Naive thymus-derived CD4-positive, alpha-beta T cell (primary cell): ENCODE results near the gene WRAP73. TPM values are rescaled to one million over a fixed set of nuclear protein-coding genes. Genes with fewer than 3 reads are reported as not detected.
A peak's percentile ranks its signal among the peaks of the same experiment; 100 is the strongest.

Source experiments
- ATAC-seq: fragments of 150-1000 bp; cut with Tn5 transposase; 2 replicates; pipeline ENCODE4 v1.10.0; 2021; ENCODE audit warnings: mild to moderate bottlenecking, moderate library complexity
- CTCF ChIA-PET: fragments of 350-600 bp; sonication (Branson Sonifier 250); formaldehyde crosslinking; loops from one replicate; lab custom pipeline; 2021; ENCODE audit warnings: antibody characterized with exemption; lab: Charles Lee
- POLR2A ChIA-PET: fragments of 350-600 bp; sonication (Branson Sonifier 250); formaldehyde crosslinking; loops from one replicate; lab custom pipeline; 2021; ENCODE audit warnings: antibody characterized with exemption, inconsistent platforms; lab: Charles Lee
- DNase-seq, 9 donors: peaks; one replicate each; pipeline versions ENCODE4 v3.0.0 to v3.0.0-alpha.2; 2020 to 2022; ENCODE audit warnings: mixed read lengths in 1 of 9
- H3K27ac ChIP-seq: one replicate; pipeline ENCODE4 v1.7.0; 2013; ENCODE audit warnings: mild to moderate bottlenecking, low read depth, low read length, moderate library complexity
- H3K27me3 ChIP-seq, 2 donors: one replicate each; pipeline ENCODE4 v1.7.0; 2013; ENCODE audit warnings: low read length in 2 of 2, mild to moderate bottlenecking in 2 of 2, moderate library complexity in 2 of 2; ENCODE audit not compliant: control insufficient read depth in 2 of 2, insufficient read depth in 2 of 2
- H3K36me3 ChIP-seq, 3 experiments: 1 replicate in 2 of 3; 2 replicates in 1 of 3; pipeline ENCODE4 v1.7.0; 2013; ENCODE audit warnings: low read length in 3 of 3, mild to moderate bottlenecking in 3 of 3, moderate library complexity in 1 of 3; ENCODE audit not compliant: insufficient read depth in 3 of 3, control insufficient read depth in 2 of 3
- H3K4me1 ChIP-seq, 2 donors: one replicate each; pipeline ENCODE4 v1.7.0; 2013; ENCODE audit warnings: low read length in 2 of 2, mild to moderate bottlenecking in 2 of 2, moderate library complexity in 1 of 2; ENCODE audit not compliant: control insufficient read depth in 2 of 2, insufficient read depth in 2 of 2
- H3K4me3 ChIP-seq: 2 replicates; pipeline ENCODE4 v1.7.0; 2013; ENCODE audit warnings: mild to moderate bottlenecking, low read length
- H3K9me3 ChIP-seq, 3 experiments: 1 replicate in 2 of 3; 2 replicates in 1 of 3; pipeline ENCODE4 v1.7.0; 2013; ENCODE audit warnings: low read length in 3 of 3; ENCODE audit not compliant: control insufficient read depth in 2 of 3
- H3K27ac Mint-ChIP-seq, 9 donors: one replicate each; pipeline ENCODE4 v1.8.0; 2020 to 2022; ENCODE audit warnings: mixed read lengths in 9 of 9, mild to moderate bottlenecking in 8 of 9, moderate library complexity in 5 of 9, inconsistent platforms in 2 of 9
- H3K27me3 Mint-ChIP-seq, 5 donors: one replicate each; pipeline ENCODE4 v1.8.0; 2021 to 2022; ENCODE audit warnings: mixed read lengths in 5 of 5, mild to moderate bottlenecking in 1 of 5
- H3K36me3 Mint-ChIP-seq, 5 donors: one replicate each; pipeline ENCODE4 v1.8.0; 2020 to 2022; ENCODE audit warnings: mixed read lengths in 5 of 5, mild to moderate bottlenecking in 3 of 5, inconsistent platforms in 1 of 5
- H3K4me1 Mint-ChIP-seq, 7 donors: one replicate each; pipeline ENCODE4 v1.8.0; 2020 to 2022; ENCODE audit warnings: mixed read lengths in 7 of 7, mild to moderate bottlenecking in 3 of 7, inconsistent platforms in 1 of 7
- H3K4me3 Mint-ChIP-seq, 10 donors: one replicate each; pipeline ENCODE4 v1.8.0; 2020 to 2022; ENCODE audit warnings: mild to moderate bottlenecking in 10 of 10, mixed read lengths in 10 of 10, moderate library complexity in 6 of 10, inconsistent platforms in 2 of 10
- H3K9me3 Mint-ChIP-seq, 11 donors: one replicate each; pipeline ENCODE4 v1.8.0; 2020 to 2022; ENCODE audit warnings: mixed read lengths in 11 of 11, mild to moderate bottlenecking in 4 of 11, inconsistent platforms in 1 of 11, moderate library complexity in 1 of 11
- intact Hi-C, 2 donors: fragments of 100-400 bp; cut with micrococcal nuclease; formaldehyde crosslinking; loops; one replicate each; pipeline ENCODE4 v1.15.1; 2023
- polyA plus RNA-seq, 2 donors: library from polyadenylated mRNA; unstranded; fragments of 300-500 nt; fragmentation: Illumina TruSeq; gene quantifications; one replicate each; pipeline ENCODE4 v1.2.3, GENCODE V29; 2021
- total RNA-seq, 6 experiments: library from RNA in 5 of 6; stranded (reverse) in 5 of 6; gene quantifications; 1 replicate in 5 of 6; 2 replicates in 1 of 6; pipeline ENCODE4 v1.2.3 and lab custom pipeline; 2021 to 2026

Gene WRAP73
- total and polyA plus RNA-seq, 7 experiments from 2014 or later, result 25.5 to 42.0 (median 36.3) TPM

- no peak for DNase-seq
- Mint-ChIP-seq H3K4me1 (peaks cover 5 to 23% (median 15%) of the 10 kb centered on the region in 7 donors), H3K36me3 (no peaks in the 10 kb centered on the region), H3K9me3 (peaks cover 0 to 5% (median 0%) of the 10 kb centered on the region in 11 donors), H3K27me3 (peaks cover 0 to 9% (median 0%) of the 10 kb centered on the region in 5 donors), H3K27ac (no peak overlapping the region), H3K4me3 (no peak overlapping the region)
- Histone ChIP-seq H3K4me3 (no peak overlapping the region), H3K27me3 (no peaks in the 10 kb centered on the region), H3K9me3 (no peaks in the 10 kb centered on the region), H3K27ac (no peak overlapping the region), H3K4me1 (peaks cover 0 to 3% of the 10 kb centered on the region in 2 donors), H3K36me3 (no peaks in the 10 kb centered on the region)
- no peak for ATAC-seq
- ChIA-PET CTCF (no interaction called here), POLR2A (no interaction called here)
- intact Hi-C loops, result no loop called here
Observed at GRCh38 chr1:3681898-3682806, 32.2 kb upstream of the WRAP73 start.

GRCh38 chr1:3681231-3681897 lies 31.5 kb upstream of the WRAP73 start:
- CTCF ChIA-PET, result no interaction called here
- no peak overlapping the region for H3K4me3 ChIP-seq
- H3K27me3 Mint-ChIP-seq, result peaks cover 0 to 9% (median 0%) of the 10 kb centered on the region in 5 donors
- H3K4me3 Mint-ChIP-seq, result no peak overlapping the region
- POLR2A ChIA-PET, result no interaction called here
- H3K27ac Mint-ChIP-seq, result no peak overlapping the region
- H3K4me1 ChIP-seq, result peaks cover 0 to 10% of the 10 kb centered on the region in 2 donors
- H3K27ac ChIP-seq, result no peak overlapping the region
- peaks cover 5 to 23% (median 15%) of the 10 kb centered on the region in 7 donors for H3K4me1 Mint-ChIP-seq
- intact Hi-C loops, result no loop called here
- no peaks in the 10 kb centered on the region for H3K27me3 ChIP-seq
- no peaks in the 10 kb centered on the region for H3K36me3 Mint-ChIP-seq
- no peak for ATAC-seq
- no peak for DNase-seq
- peaks cover 0 to 5% (median 0%) of the 10 kb centered on the region in 11 donors for H3K9me3 Mint-ChIP-seq
- no peaks in the 10 kb centered on the region for H3K9me3 ChIP-seq
- H3K36me3 ChIP-seq, result no peaks in the 10 kb centered on the region

DNA sequence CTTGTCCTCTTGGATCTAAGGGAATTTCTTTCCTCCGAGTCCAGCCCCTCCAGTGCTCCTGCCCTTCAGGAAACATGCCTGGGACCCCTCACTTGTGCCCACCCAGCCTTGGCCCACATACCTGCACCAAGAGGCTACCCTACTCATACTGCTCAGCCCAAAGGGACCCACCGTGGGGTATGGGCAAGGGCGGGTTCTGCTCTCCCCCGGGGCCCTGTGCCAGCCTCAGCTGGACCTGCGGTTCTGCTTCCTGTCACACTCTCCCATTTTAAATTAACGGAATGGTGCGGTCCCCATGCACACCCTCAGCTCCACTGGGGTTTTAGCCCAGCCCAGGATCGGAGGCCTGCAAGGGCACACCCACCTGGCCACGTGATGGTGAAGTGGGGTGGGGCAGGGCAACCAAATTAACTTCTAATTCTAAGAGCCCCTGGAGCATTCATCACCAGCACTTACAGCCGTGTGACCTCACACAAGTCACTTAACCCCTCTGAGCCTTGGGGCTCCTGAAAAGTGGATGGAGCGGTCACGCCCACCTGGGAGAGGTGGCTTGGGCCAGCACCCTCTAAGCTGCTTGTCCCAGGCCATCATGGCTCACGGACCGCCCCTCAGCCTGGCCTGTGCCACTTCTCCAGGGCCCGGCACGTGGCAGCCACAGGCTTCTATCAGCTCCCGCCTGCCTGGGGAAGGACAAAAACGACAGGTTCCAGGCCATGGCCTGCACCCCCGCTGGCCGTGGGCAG lies 30.8 kb upstream of the WRAP73 start:
- ATAC-seq (no peak), DNase-seq (no peak)
- Mint-ChIP-seq H3K4me1 (peaks cover 5 to 23% (median 15%) of the 10 kb centered on the region in 7 donors), H3K27ac (no peak overlapping the region), H3K9me3 (peaks cover 0 to 5% (median 0%) of the 10 kb centered on the region in 11 donors), H3K4me3 (peak overlapping the region in 1 of 10 donors; percentile 49), H3K27me3 (peaks cover 0 to 9% (median 0%) of the 10 kb centered on the region in 5 donors), H3K36me3 (no peaks in the 10 kb centered on the region)
- CTCF ChIA-PET, result no interaction called here
- intact Hi-C loops, result no loop called here
- Histone ChIP-seq H3K4me3 (no peak overlapping the region), H3K27me3 (no peaks in the 10 kb centered on the region), H3K36me3 (no peaks in the 10 kb centered on the region), H3K4me1 (peaks cover 0 to 10% of the 10 kb centered on the region in 2 donors), H3K9me3 (no peaks in the 10 kb centered on the region), H3K27ac (no peak overlapping the region)
- POLR2A ChIA-PET, result no interaction called here

DNA sequence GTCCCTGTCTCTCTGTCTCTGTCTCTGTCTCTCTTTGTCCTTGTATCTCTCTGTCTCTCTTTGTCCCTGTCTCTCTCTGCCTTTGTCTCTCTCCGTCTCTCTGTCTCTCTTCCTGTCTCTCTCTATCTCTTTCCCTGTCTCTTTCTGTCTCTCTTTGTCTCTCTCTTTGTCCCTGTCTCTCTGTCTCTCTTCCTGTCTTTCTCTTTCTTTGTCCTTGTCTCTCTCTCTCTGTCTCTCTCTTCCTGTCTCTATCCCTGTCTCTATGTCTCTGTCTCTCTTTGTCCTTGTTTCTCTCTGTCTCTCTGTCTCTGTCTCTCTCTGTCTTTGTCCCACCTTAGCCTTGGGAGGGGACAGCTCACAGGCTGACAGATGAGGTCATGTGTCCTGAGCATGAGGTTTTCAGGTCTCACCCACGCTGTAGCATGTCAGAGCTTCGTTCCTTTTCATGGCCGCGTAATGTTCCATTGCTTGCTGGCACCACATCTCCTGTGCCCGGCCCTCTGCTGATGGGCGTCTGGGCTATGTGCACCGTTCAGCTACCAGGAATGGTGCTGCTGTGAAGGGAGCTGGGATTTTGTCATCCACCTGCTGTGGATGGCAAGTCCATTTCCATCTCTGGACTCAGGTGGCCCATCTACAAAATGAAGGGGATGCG lies 30.0 kb upstream of the WRAP73 start:
- Mint-ChIP-seq H3K9me3 (peaks cover 0 to 5% (median 0%) of the 10 kb centered on the region in 11 donors), H3K36me3 (no peaks in the 10 kb centered on the region), H3K4me3 (peak overlapping the region in 2 of 10 donors; percentile 18 to 49), H3K4me1 (peaks cover 5 to 23% (median 15%) of the 10 kb centered on the region in 7 donors), H3K27ac (peak overlapping the region in 2 of 9 donors; percentile 14 to 31), H3K27me3 (peaks cover 0 to 9% (median 0%) of the 10 kb centered on the region in 5 donors)
- ChIA-PET CTCF (no interaction called here), POLR2A (no interaction called here)
- H3K4me1 ChIP-seq, result peaks cover 0 to 10% of the 10 kb centered on the region in 2 donors
- H3K9me3 ChIP-seq, result no peaks in the 10 kb centered on the region
- intact Hi-C loops, result no loop called here
- no peak for ATAC-seq
- no peak overlapping the region for H3K27ac ChIP-seq
- H3K4me3 ChIP-seq, result no peak overlapping the region
- no peak for DNase-seq
- no peaks in the 10 kb centered on the region for H3K36me3 ChIP-seq
- H3K27me3 ChIP-seq, result no peaks in the 10 kb centered on the region

- CTCF ChIA-PET, result no interaction called here
- intact Hi-C loops, result no loop called here
- H3K4me3 ChIP-seq, result no peak overlapping the region
Observed at GRCh38 chr1:3679098-3679555, 29.2 kb upstream of the WRAP73 start.

More at GRCh38 chr1:3679098-3679555, 29.2 kb upstream of the WRAP73 start:
- no peaks in the 10 kb centered on the region for H3K27me3 ChIP-seq
- Mint-ChIP-seq H3K36me3 (no peaks in the 10 kb centered on the region), H3K4me3 (peak overlapping the region in 1 of 10 donors; percentile 49), H3K27me3 (peaks cover 0 to 9% (median 0%) of the 10 kb centered on the region in 5 donors), H3K27ac (peak overlapping the region in 2 of 9 donors; percentile 14 to 31), H3K4me1 (peaks cover 5 to 23% (median 15%) of the 10 kb centered on the region in 7 donors), H3K9me3 (peaks cover 0 to 5% (median 0%) of the 10 kb centered on the region in 11 donors)
- no peaks in the 10 kb centered on the region for H3K36me3 ChIP-seq
- POLR2A ChIA-PET, result no interaction called here
- DNase-seq (no peak), ATAC-seq (no peak)
- no peak overlapping the region for H3K27ac ChIP-seq
- peaks cover 0 to 10% of the 10 kb centered on the region in 2 donors for H3K4me1 ChIP-seq
- H3K9me3 ChIP-seq, result no peaks in the 10 kb centered on the region
